Ectodermal cell (in vitro differentiated cells): ENCODE results near the gene ZBTB2.
"Not testable (repeated sequence)": the region's sequence is repeated elsewhere in the genome, so short reads cannot be mapped to it uniquely, and the experiment has no call there.

Source experiments
- H3K27ac ChIP-seq: 2 replicates; pipeline ENCODE4 v1.7.0; 2013; ENCODE audit warnings: mild to moderate bottlenecking, low read depth, low read length; ENCODE audit not compliant: insufficient read depth, poor library complexity, severe bottlenecking
- H3K27me3 ChIP-seq: 2 replicates; pipeline ENCODE4 v1.7.0; 2013; ENCODE audit warnings: mild to moderate bottlenecking, low read length; ENCODE audit not compliant: insufficient read depth, control insufficient read depth, poor library complexity, severe bottlenecking
- H3K36me3 ChIP-seq: one replicate; pipeline ENCODE4 v1.7.0; 2013; ENCODE audit warnings: low read length; ENCODE audit not compliant: control insufficient read depth, insufficient read depth
- H3K4me1 ChIP-seq: one replicate; pipeline ENCODE4 v1.7.0; 2013; ENCODE audit warnings: low read length; ENCODE audit not compliant: control insufficient read depth, insufficient read depth
- H3K4me3 ChIP-seq: 2 replicates; pipeline ENCODE4 v1.7.0; 2013; ENCODE audit warnings: low read depth, low read length, control low read depth; ENCODE audit not compliant: insufficient read depth
- H3K9me3 ChIP-seq: 2 replicates; pipeline ENCODE4 v1.7.0; 2013; ENCODE audit warnings: mild to moderate bottlenecking, low read length, moderate library complexity; ENCODE audit not compliant: control insufficient read depth
- WGBS, 2 experiments: methylation state at CpG; one replicate each; pipeline ENCODE4 v1.1.7; 2013; ENCODE audit warnings: missing lambda C conversion rate in 2 of 2; 5-methylcytosine and 5-hydroxymethylcytosine counted together

Gene ZBTB2

GRCh38 chr6:151321438-151321837 is 69.9 kb downstream of the ZBTB2 start:
- H3K36me3 ChIP-seq: no peaks in the 10 kb centered on the region
- H3K4me1 ChIP-seq: no peaks in the 10 kb centered on the region
- H3K9me3 ChIP-seq: no peaks in the 10 kb centered on the region
- H3K4me3 ChIP-seq: no peak overlapping the region
- 89 to 100% methylated on average over 1 of the region's 1 CpG for WGBS, 2 experiments
- peaks cover 9% of the 10 kb centered on the region for H3K27me3 ChIP-seq
- no peak overlapping the region for H3K27ac ChIP-seq

GRCh38 chr6:151320140-151320539 is 71.2 kb downstream of the ZBTB2 start:
- Histone ChIP-seq H3K4me1 (no peaks in the 10 kb centered on the region), H3K27me3 (no peaks in the 10 kb centered on the region), H3K9me3 (no peaks in the 10 kb centered on the region), H3K27ac (no peak overlapping the region), H3K36me3 (no peaks in the 10 kb centered on the region), H3K4me3 (no peak overlapping the region)
- 92 to 95% methylated on average over 7 of the region's 7 CpGs for WGBS, 2 experiments

GRCh38 chr6:151317995-151318365 is 73.4 kb downstream of the ZBTB2 start:
- Histone ChIP-seq H3K9me3 (no peaks in the 10 kb centered on the region), H3K36me3 (no peaks in the 10 kb centered on the region), H3K4me1 (no peaks in the 10 kb centered on the region), H3K27me3 (no peaks in the 10 kb centered on the region), H3K27ac (no peak overlapping the region), H3K4me3 (no peak overlapping the region)
- 94 to 95% methylated on average over 3 of the region's 3 CpGs for WGBS, 2 experiments

- H3K27me3 ChIP-seq: no peaks in the 10 kb centered on the region
- 90 to 96% methylated on average over 2 of the region's 2 CpGs for WGBS, 2 experiments
- no peaks in the 10 kb centered on the region for H3K4me1 ChIP-seq
- H3K4me3 ChIP-seq: no peak overlapping the region
- no peaks in the 10 kb centered on the region for H3K36me3 ChIP-seq
- no peak overlapping the region for H3K27ac ChIP-seq
- no peaks in the 10 kb centered on the region for H3K9me3 ChIP-seq
Measured at GRCh38 chr6:151317103-151317994, 74.0 kb downstream of the ZBTB2 start.

GRCh38 chr6:151315661-151316060 is 75.7 kb downstream of the ZBTB2 start:
- 93 to 96% methylated on average over 3 of the region's 3 CpGs for WGBS, 2 experiments
- not testable (repeated sequence) for H3K9me3 ChIP-seq, H3K27me3 ChIP-seq, H3K4me1 ChIP-seq, H3K27ac ChIP-seq, H3K36me3 ChIP-seq, H3K4me3 ChIP-seq
